ENCODE results near the gene ITGAL. TPM values are rescaled to one million over a fixed set of nuclear protein-coding genes. Genes with fewer than 3 reads are reported as not detected.

The ITGAL gene
- total and polyA plus RNA-seq, 2 of the 13 experiments (the other 11 are each of a cell fraction or from before 2014, with no cell fraction given) = 0.86 to 1.2 TPM

- TF ChIP-seq, protein P1, sequence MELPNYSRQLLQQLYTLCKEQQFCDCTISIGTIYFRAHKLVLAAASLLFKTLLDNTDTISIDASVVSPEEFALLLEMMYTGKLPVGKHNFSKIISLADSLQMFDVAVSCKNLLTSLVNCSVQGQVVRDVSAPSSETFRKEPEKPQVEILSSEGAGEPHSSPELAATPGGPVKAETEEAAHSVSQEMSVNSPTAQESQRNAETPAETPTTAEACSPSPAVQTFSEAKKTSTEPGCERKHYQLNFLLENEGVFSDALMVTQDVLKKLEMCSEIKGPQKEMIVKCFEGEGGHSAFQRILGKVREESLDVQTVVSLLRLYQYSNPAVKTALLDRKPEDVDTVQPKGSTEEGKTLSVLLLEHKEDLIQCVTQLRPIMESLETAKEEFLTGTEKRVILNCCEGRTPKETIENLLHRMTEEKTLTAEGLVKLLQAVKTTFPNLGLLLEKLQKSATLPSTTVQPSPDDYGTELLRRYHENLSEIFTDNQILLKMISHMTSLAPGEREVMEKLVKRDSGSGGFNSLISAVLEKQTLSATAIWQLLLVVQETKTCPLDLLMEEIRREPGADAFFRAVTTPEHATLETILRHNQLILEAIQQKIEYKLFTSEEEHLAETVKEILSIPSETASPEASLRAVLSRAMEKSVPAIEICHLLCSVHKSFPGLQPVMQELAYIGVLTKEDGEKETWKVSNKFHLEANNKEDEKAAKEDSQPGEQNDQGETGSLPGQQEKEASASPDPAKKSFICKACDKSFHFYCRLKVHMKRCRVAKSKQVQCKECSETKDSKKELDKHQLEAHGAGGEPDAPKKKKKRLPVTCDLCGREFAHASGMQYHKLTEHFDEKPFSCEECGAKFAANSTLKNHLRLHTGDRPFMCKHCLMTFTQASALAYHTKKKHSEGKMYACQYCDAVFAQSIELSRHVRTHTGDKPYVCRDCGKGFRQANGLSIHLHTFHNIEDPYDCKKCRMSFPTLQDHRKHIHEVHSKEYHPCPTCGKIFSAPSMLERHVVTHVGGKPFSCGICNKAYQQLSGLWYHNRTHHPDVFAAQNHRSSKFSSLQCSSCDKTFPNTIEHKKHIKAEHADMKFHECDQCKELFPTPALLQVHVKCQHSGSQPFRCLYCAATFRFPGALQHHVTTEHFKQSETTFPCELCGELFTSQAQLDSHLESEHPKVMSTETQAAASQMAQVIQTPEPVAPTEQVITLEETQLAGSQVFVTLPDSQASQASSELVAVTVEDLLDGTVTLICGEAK (IDR thresholded peaks at IDR 0.05) = no peak
- TF ChIP-seq, protein P1 (CRISPR knock-in tag; IDR thresholded peaks at IDR 0.05) = 0 out of 2 replicates have a peak, but pooled peaks have one; percentile 29
- TF ChIP-seq ZBTB37 (CRISPR knock-in tag; IDR thresholded peaks at IDR 0.05) (no peak), MTF2 (CRISPR knock-in tag; IDR thresholded peaks at IDR 0.05; ENCODE audit: borderline replicate concordance) (no peak), ZNF180 (CRISPR knock-in tag; IDR thresholded peaks at IDR 0.05; ENCODE audit: borderline replicate concordance, low read depth) (no peak), DRAP1 (CRISPR knock-in tag; IDR thresholded peaks at IDR 0.05) (peak; percentile 96), XBP1 (CRISPR knock-in tag; IDR thresholded peaks at IDR 0.05) (no peak; the same call in 1 of the 2 replicates), SMARCE1 (IDR thresholded peaks at IDR 0.05; ENCODE audit: borderline replicate concordance) (no peak)
- TF ChIP-seq, protein P2, sequence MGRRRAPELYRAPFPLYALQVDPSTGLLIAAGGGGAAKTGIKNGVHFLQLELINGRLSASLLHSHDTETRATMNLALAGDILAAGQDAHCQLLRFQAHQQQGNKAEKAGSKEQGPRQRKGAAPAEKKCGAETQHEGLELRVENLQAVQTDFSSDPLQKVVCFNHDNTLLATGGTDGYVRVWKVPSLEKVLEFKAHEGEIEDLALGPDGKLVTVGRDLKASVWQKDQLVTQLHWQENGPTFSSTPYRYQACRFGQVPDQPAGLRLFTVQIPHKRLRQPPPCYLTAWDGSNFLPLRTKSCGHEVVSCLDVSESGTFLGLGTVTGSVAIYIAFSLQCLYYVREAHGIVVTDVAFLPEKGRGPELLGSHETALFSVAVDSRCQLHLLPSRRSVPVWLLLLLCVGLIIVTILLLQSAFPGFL (CRISPR knock-in tag; IDR thresholded peaks at IDR 0.05) = no peak
- TF ChIP-seq, protein P3, sequence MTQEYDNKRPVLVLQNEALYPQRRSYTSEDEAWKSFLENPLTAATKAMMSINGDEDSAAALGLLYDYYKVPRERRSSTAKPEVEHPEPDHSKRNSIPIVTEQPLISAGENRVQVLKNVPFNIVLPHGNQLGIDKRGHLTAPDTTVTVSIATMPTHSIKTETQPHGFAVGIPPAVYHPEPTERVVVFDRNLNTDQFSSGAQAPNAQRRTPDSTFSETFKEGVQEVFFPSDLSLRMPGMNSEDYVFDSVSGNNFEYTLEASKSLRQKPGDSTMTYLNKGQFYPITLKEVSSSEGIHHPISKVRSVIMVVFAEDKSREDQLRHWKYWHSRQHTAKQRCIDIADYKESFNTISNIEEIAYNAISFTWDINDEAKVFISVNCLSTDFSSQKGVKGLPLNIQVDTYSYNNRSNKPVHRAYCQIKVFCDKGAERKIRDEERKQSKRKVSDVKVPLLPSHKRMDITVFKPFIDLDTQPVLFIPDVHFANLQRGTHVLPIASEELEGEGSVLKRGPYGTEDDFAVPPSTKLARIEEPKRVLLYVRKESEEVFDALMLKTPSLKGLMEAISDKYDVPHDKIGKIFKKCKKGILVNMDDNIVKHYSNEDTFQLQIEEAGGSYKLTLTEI (CRISPR knock-in tag; conservative IDR thresholded peaks at IDR 0.05) = no peak
Observed at GRCh38 chr16:30445408-30446202, 26.9 kb upstream of the ITGAL start, which contains the start of gene SEPHS2 (continued).
